CD4-positive, alpha-beta T cell treated with Interleukin-1 beta for 1 hour (primary cell): ENCODE data around the gene TFB2M.
A peak's percentile ranks its signal among the peaks of the same experiment; 100 is the strongest.

Source experiments
- DNase-seq, 2 donors: peaks; one replicate each; pipeline ENCODE4 v3.0.0-alpha.2; 2020 to 2022

Gene TFB2M

DNA sequence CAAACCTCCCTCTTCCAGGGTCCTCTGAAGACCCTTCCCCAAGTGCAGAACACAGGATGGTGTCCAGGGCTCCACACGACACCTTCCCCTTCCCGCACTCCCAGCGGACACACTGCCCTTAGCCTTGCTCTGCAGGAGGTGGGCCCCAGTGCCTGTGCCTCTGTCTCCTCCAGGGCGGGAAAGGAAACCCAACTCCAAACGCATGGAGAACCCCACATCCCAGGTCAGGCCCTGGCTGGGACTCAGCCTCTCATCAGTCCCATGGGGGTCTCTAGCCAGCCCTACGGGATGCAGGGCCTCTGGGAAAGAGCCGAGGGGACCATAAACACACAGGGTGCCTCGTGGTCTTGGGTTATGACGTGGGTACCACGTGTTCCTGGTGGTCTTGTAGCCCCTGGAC, 53.4 kb downstream of the TFB2M start:
- DNase-seq: no peak

DNA sequence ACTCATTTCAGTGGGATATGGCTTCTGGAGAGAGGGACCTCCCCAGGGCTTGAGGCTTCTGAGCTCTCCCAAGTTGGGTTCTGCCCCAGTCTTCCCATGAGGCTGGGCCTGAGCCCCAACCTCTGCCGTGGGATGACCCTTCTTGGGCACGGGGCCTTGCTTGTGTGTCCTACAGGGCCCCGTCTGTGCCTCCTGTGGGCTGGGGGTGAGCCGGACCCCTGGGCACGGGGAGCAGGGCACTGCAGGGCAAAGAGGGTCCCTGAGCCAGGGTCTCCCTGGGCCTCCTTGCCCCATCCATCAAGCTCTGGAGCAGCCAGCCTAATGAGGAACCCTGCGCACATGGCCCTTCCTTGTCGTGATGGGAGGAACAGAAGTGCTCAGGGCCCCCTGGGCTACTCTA, 53.8 kb downstream of the TFB2M start:
- no peak for DNase-seq

GRCh38 chr1:246511203-246511602, 54.9 kb downstream of the TFB2M start:
- DNase-seq: no peak

- DNase-seq: no peak
Measured at GRCh38 chr1:246510147-246511030, 55.7 kb downstream of the TFB2M start.

GRCh38 chr1:246508897-246509688, 57.0 kb downstream of the TFB2M start:
- DNase-seq: no peak

DNA sequence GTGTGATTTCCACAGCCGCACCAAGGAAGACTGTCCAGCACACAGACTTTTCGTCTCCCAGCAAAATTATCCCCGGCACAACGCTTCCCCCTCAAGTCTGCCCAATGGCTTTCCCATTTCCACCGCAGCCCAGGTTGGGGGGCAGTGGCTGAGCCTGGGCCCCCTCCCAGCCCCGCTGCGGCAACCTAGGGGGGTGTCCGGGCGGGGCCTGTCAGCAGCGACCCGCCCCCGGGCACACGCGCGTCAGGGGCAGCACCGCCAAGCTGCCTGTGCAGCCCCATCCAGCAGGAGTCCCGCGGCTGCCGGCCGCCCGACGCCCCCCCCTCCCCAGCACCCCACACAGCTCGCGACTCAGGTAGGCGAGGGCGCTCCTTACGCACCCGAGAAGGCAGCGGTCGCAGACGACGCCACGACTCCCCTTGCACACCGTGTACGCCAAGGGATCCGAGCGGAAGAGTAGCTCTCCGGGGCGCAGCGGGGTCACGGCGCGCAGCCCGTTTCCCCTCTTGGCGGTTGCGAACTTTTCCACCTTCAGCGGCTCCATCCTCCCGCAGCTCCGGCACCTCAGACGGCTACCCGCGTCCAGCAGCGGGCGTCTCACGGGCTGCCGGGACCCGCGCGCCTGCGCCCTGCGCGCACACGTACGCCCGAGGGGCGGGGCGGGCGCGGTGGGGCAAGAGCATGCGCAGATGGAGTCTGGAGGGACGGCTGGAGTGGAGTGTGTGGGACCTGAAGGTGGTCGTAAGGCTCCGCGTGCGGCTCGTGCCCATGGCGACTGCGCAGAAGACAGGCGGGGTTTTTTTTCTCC, 59.2 kb downstream of the TFB2M start, which contains the start of gene SMYD3:
SMYD3 (minus strand) TSS at position 606 of the 808 bp plus-strand sequence.
- DNase-seq: peak; percentile 81 to 85

- no peak for DNase-seq
Measured at GRCh38 chr1:246506367-246506673, 59.7 kb downstream of the TFB2M start.

GRCh38 chr1:246503341-246503740, 62.7 kb downstream of the TFB2M start:
- no peak for DNase-seq

DNA sequence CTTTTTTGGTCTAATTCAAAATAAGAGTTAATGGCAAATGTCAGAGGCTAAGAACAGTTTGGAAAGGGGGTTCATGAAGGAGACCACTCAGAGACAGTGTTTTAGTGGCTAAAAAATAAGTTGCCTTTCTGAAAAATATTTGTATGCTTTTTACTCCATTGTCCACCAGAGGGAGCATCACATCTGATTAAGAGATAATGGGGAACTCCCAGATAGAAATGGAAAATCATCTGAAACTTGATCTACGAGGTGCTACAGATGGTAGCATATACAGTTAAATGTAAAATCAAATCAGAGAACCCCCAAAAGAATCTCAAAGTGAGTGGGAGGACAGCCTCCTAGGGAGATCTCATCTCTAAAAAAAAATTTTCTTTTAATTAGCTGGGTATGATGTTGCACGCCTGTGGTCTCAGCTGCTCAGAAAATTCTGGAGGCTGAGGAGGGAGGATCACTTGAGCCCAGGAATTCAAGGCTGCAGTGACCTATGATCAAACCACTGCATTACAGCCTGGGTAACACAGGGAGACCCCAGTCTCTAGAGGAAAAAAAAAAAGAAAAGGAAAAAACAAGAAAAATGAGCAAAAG, 68.6 kb downstream of the TFB2M start:
- peak in 1 of 2 donors; percentile 76 for DNase-seq

DNA sequence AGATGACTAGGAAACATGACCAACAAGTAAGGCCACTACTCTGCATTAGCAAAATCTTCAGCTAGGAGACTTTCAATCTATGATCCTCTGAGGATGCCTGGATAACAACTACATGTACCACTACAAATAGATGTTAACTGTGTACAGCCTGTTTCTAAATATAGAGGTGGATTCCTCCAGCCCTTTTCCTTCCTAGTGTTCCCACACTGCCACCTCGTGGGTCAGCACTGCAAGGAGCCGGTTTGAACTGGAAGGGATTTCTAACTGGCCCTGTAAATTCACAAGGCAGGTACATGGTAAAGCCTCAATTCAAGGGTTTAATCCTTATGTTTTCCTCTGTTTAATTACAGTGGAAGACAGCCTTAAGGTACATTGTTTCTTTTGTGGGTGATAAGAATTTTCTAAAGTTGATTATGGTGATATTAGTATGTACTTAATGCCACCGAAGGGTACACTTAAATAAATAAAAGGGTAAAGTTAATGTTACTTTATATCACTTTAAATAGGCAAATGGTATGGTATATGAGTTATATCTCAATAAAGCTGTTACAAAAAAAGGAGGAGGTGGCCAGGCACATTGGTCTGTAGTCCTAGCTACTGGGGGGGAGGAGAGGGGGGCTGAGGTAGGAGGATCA, 73.3 kb downstream of the TFB2M start:
- DNase-seq: peak in 1 of 2 donors; percentile 26

- DNase-seq: no peak
Measured at GRCh38 chr1:246491551-246492053, 74.5 kb downstream of the TFB2M start.
